HG03066 (cell line): ENCODE results near the gene NUCB1.

Experiments
- ATAC-seq: cut with Tn5 transposase; IDR thresholded peaks from one replicate; pipeline ENCODE4 v1.9.1; 2021; ENCODE audit warnings: low read depth; ENCODE audit not compliant: unreplicated experiment

NUCB1 gene

GRCh38 chr19:48970923-48971395 lies 70.8 kb downstream of the NUCB1 start:
- ATAC-seq = no peak
